OCI-LY7 (cell line): ENCODE results near the gene ADARB2.

Experiments
- EZH2phosphoT487 ChIP-seq: fragments of 200-600 bp; sonication (generic); IDR thresholded peaks from 2 replicates; pipeline ENCODE4 v1.6.1; 2018; ENCODE audit warnings: low read depth, borderline replicate concordance, mild to moderate bottlenecking, mixed run types, antibody characterized with exemption, low read length, moderate library complexity, mixed read lengths
- TF ChIP-seq, protein P1 (sequence below): fragments of 200-600 bp; sonication (generic); conservative IDR thresholded peaks from 2 replicates; pipeline ENCODE4 v1.5.1; 2014; ENCODE audit warnings: mild to moderate bottlenecking, antibody characterized with exemption, low read length, moderate library complexity, mixed read lengths

- TF ChIP-seq, protein P1, sequence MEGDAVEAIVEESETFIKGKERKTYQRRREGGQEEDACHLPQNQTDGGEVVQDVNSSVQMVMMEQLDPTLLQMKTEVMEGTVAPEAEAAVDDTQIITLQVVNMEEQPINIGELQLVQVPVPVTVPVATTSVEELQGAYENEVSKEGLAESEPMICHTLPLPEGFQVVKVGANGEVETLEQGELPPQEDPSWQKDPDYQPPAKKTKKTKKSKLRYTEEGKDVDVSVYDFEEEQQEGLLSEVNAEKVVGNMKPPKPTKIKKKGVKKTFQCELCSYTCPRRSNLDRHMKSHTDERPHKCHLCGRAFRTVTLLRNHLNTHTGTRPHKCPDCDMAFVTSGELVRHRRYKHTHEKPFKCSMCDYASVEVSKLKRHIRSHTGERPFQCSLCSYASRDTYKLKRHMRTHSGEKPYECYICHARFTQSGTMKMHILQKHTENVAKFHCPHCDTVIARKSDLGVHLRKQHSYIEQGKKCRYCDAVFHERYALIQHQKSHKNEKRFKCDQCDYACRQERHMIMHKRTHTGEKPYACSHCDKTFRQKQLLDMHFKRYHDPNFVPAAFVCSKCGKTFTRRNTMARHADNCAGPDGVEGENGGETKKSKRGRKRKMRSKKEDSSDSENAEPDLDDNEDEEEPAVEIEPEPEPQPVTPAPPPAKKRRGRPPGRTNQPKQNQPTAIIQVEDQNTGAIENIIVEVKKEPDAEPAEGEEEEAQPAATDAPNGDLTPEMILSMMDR = no peak
- no peak for TF ChIP-seq EZH2phosphoT487
These were observed 408.2 kb downstream of the ADARB2 start for GRCh38 chr10:1328981-1329614.
